Stimulated activated CD4-positive, alpha-beta T cell treated with anti-CD3 and anti-CD28 coated beads, Interleukin-1b, Interleukin-23, amount 100 ng/mL, for 24 hours (primary cell): ENCODE results near the gene THBD.

Experiments used
- DNase-seq, 4 experiments: peaks; one replicate each; pipeline ENCODE4 v3.0.0-alpha.2; 2020; ENCODE audit warnings: low read depth in 4 of 4, low spot score in 1 of 4

The THBD gene

GRCh38 chr20:23013429-23013828 lies 36.0 kb downstream of the THBD start:
- DNase-seq: no peak

- DNase-seq: no peak
These were observed 38.3 kb downstream of the THBD start for GRCh38 chr20:23011008-23011721.

GRCh38 chr20:23010096-23010495 lies 39.4 kb downstream of the THBD start:
- no peak for DNase-seq

- DNase-seq: no peak
These were observed 39.8 kb downstream of the THBD start for GRCh38 chr20:23009636-23010035.

- no peak for DNase-seq
These were observed 40.8 kb downstream of the THBD start for GRCh38 chr20:23008667-23009066.

- no peak for DNase-seq
These were observed 41.4 kb downstream of the THBD start for GRCh38 chr20:23007886-23008655.

- no peak for DNase-seq
These were observed 42.0 kb downstream of the THBD start for GRCh38 chr20:23007462-23007861.

- DNase-seq: no peak
These were observed 43.7 kb downstream of the THBD start for GRCh38 chr20:23005776-23006175.

GRCh38 chr20:23003881-23004460 lies 45.5 kb downstream of the THBD start:
- no peak for DNase-seq

GRCh38 chr20:23003077-23003635 lies 46.3 kb downstream of the THBD start:
- no peak for DNase-seq

GRCh38 chr20:23002276-23002675 lies 47.2 kb downstream of the THBD start:
- no peak for DNase-seq

GRCh38 chr20:23000232-23000947 lies 49.1 kb downstream of the THBD start:
- no peak for DNase-seq

GRCh38 chr20:22999756-23000155 lies 49.7 kb downstream of the THBD start:
- DNase-seq: no peak

GRCh38 chr20:22998476-22998875 lies 51.0 kb downstream of the THBD start:
- DNase-seq: no peak

GRCh38 chr20:22995923-22996322 lies 53.5 kb downstream of the THBD start:
- DNase-seq: no peak
